Fibroblast of lung (primary cell): Measurements from ENCODE around the gene DTX3L.

ENCODE experiments used
- EZH2 ChIP-seq: IDR thresholded peaks from 2 replicates; pipeline ENCODE4 v1.5.1; 2012; ENCODE audit warnings: low read length, control low read depth, mild to moderate bottlenecking; ENCODE audit errors: missing control alignments
- TF ChIP-seq, protein P1 (sequence below), 2 donors: IDR thresholded peaks in 1 of 2; conservative IDR thresholded peaks in 1 of 2; 1 replicate in 1 of 2; 2 replicates in 1 of 2; pipeline ENCODE4 v1.5.1; 2011 to 2012; ENCODE audit warnings: low read length in 2 of 2, control low read depth in 1 of 2, inconsistent platforms in 1 of 2, low read depth in 1 of 2, mild to moderate bottlenecking in 1 of 2

GRCh38 chr3:122623031-122623829, 59.1 kb downstream of the DTX3L start:
- TF ChIP-seq, protein P1, sequence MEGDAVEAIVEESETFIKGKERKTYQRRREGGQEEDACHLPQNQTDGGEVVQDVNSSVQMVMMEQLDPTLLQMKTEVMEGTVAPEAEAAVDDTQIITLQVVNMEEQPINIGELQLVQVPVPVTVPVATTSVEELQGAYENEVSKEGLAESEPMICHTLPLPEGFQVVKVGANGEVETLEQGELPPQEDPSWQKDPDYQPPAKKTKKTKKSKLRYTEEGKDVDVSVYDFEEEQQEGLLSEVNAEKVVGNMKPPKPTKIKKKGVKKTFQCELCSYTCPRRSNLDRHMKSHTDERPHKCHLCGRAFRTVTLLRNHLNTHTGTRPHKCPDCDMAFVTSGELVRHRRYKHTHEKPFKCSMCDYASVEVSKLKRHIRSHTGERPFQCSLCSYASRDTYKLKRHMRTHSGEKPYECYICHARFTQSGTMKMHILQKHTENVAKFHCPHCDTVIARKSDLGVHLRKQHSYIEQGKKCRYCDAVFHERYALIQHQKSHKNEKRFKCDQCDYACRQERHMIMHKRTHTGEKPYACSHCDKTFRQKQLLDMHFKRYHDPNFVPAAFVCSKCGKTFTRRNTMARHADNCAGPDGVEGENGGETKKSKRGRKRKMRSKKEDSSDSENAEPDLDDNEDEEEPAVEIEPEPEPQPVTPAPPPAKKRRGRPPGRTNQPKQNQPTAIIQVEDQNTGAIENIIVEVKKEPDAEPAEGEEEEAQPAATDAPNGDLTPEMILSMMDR (conservative IDR thresholded peaks at IDR 0.05 in 1 of 2, IDR thresholded peaks at IDR 0.05 in 1 of 2; ENCODE audit: low read depth in 1 of 2, low read length in 2 of 2): no peak
- TF ChIP-seq EZH2: no peak
